ENCODE results near the gene SLC22A17. TPM values are rescaled to one million over a fixed set of nuclear protein-coding genes. Genes with fewer than 3 reads are reported as not detected.

The SLC22A17 gene
- total RNA-seq, 1 donor from 2014 or later: 0.20 TPM

DNA sequence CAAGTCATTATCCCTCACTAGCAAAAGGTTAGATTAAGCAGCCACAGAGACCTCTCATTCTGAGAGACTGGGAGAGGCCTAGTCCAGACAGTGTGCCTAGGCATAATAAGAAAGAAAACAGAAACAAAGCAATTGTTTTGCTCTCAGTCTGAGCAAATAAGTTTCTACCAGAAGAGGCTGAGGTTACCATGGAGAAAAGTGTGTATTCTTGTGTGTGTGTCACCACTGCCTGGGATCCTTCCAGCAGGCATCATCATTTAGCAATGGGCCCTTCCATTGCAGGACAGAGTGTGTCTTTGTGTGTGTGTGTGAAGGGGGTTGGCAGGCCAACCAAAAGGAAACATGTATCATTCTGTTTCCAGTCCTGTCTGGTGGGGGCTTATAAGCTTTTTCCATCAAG, 8.6 kb upstream of the SLC22A17 start:
- ATAC-seq (ENCODE audit: low read depth) (no peak), DNase-seq (no peak)
- no peak overlapping the region for H3K4me3 Mint-ChIP-seq

DNA sequence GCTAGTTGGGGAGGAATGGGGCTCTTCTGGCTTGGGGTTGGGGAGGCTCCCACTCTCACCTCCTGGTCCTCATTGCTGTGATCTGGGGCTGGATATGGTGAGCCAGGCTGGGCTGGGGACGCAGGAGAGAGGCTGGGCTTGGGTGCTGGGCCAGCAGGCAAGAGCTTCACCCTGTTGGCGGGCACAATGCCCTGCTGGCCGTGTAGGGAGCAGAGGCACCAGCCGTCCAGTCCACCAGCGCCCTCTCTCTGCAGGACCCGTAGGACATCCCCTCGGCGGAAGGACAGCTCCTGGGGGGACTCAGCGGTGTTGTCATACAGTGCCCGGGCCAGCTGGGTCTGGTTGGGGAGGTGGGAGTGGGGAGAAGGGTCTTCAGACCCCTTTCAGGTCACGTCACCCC, 7.8 kb upstream of the SLC22A17 start:
- ChIA-PET POLR2A (interaction anchor here (0.5 to 0.6 kb wide), 2 partner anchors 56 to 647 kb away, joined by 4 to 5 read pairs; no protein-coding TSS in a partner anchor), CTCF (no interaction called here)
- Mint-ChIP-seq H3K4me3 (no peak overlapping the region), H3K9me3 (no peaks in the 10 kb centered on the region), H3K27me3 (peaks cover 33% of the 10 kb centered on the region), H3K27ac (no peak overlapping the region), H3K36me3 (ENCODE audit: low read depth) (no peaks in the 10 kb centered on the region), H3K4me1 (no peaks in the 10 kb centered on the region)
- DNase-seq (no peak), ATAC-seq (ENCODE audit: low read depth) (no peak)
- TF ChIP-seq, protein P1, sequence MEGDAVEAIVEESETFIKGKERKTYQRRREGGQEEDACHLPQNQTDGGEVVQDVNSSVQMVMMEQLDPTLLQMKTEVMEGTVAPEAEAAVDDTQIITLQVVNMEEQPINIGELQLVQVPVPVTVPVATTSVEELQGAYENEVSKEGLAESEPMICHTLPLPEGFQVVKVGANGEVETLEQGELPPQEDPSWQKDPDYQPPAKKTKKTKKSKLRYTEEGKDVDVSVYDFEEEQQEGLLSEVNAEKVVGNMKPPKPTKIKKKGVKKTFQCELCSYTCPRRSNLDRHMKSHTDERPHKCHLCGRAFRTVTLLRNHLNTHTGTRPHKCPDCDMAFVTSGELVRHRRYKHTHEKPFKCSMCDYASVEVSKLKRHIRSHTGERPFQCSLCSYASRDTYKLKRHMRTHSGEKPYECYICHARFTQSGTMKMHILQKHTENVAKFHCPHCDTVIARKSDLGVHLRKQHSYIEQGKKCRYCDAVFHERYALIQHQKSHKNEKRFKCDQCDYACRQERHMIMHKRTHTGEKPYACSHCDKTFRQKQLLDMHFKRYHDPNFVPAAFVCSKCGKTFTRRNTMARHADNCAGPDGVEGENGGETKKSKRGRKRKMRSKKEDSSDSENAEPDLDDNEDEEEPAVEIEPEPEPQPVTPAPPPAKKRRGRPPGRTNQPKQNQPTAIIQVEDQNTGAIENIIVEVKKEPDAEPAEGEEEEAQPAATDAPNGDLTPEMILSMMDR (IDR thresholded peaks at IDR 0.05): no peak
- intact Hi-C loops (cut with micrococcal nuclease): no loop called here

More for the DNA sequence above, 8.6 kb upstream of the SLC22A17 start:
- intact Hi-C loops (cut with micrococcal nuclease): no loop called here
- Mint-ChIP-seq H3K36me3 (ENCODE audit: low read depth) (no peaks in the 10 kb centered on the region), H3K4me1 (no peaks in the 10 kb centered on the region), H3K9me3 (no peaks in the 10 kb centered on the region), H3K27ac (no peak overlapping the region), H3K27me3 (peaks cover 29% of the 10 kb centered on the region)
- POLR2A ChIA-PET: no interaction called here
- CTCF ChIA-PET: no interaction called here
- TF ChIP-seq, protein P1 (IDR thresholded peaks at IDR 0.05): no peak

DNA sequence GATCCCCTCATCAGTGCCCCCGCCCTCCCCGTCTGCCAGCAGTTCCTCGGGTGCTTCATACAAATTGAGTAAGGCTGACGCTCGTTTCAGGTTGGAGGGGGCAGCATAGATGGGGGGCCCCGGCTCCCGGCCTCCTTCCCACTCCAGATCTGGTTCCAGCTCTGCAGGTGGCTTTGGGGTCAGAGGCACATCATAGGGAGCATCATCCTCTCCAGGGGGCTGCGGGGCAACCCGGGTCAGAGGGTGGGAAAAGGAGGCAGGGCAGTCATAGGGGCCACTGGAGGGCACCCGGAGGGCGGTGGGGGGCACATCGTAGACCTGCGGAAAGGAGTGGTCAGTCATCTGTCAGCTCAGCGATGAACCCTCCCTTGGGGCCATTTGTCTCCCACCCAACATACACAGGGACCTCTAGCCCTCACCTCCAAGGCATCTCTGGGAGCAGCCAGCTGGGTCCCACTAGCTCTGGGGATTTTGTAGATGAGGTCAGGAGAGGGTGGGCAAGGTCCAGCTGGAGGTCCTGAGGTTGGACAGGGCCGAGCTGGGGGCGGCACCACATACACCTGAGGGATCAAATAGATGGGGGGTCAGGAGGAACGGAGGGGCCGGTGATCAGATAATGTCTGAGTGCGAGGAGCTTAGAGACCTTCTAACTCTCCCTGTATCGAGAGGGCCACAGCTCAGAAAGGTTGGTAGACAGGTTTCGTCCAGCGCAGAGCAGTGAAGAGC, 7.2 kb upstream of the SLC22A17 start:
- POLR2A ChIA-PET: interaction anchor here (0.6 kb wide), 1 partner anchor 647 kb away, joined by 5 read pairs; no protein-coding TSS in a partner anchor
- no peaks in the 10 kb centered on the region for H3K4me1 Mint-ChIP-seq
- CTCF ChIA-PET: no interaction called here
- intact Hi-C loops (cut with micrococcal nuclease): no loop called here
- no peaks in the 10 kb centered on the region for H3K36me3 Mint-ChIP-seq (ENCODE audit: low read depth)
- no peaks in the 10 kb centered on the region for H3K9me3 Mint-ChIP-seq
- H3K27ac Mint-ChIP-seq: no peak overlapping the region
- DNase-seq (no peak), ATAC-seq (ENCODE audit: low read depth) (no peak)
- TF ChIP-seq, protein P1 (IDR thresholded peaks at IDR 0.05): no peak
- peaks cover 36% of the 10 kb centered on the region for H3K27me3 Mint-ChIP-seq
- no peak overlapping the region for H3K4me3 Mint-ChIP-seq

DNA sequence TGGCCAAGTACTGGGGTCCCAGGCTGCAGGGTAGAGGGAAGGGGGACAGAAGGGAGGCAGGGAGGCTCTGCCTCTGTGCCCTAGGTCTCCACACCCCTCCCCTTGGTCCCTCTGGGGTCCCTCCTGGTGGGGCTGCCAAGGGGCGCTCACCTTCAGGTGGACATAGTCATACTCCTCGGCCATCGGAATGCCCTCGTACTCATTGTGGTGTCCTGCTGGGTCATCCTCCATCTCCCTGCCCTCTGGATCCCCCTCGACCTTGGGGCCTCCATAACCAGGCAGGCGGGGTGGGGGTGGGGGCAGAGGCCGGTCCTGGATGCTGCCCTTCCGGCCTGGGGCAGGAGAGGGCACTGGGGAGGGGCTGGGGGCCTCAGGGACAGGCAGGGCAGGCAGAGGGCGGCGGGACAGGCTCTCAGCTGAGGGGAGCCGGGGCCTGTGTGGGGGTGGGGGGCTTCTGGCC, 6.5 kb upstream of the SLC22A17 start:
- Mint-ChIP-seq H3K36me3 (ENCODE audit: low read depth) (no peaks in the 10 kb centered on the region), H3K27me3 (peaks cover 36% of the 10 kb centered on the region), H3K27ac (no peak overlapping the region), H3K4me3 (no peak overlapping the region), H3K9me3 (no peaks in the 10 kb centered on the region), H3K4me1 (no peaks in the 10 kb centered on the region)
- POLR2A ChIA-PET: no interaction called here
- no peak for DNase-seq
- ATAC-seq (ENCODE audit: low read depth): no peak
- CTCF ChIA-PET: no interaction called here
- TF ChIP-seq, protein P1 (IDR thresholded peaks at IDR 0.05): no peak
- intact Hi-C loops (cut with micrococcal nuclease): no loop called here

DNA sequence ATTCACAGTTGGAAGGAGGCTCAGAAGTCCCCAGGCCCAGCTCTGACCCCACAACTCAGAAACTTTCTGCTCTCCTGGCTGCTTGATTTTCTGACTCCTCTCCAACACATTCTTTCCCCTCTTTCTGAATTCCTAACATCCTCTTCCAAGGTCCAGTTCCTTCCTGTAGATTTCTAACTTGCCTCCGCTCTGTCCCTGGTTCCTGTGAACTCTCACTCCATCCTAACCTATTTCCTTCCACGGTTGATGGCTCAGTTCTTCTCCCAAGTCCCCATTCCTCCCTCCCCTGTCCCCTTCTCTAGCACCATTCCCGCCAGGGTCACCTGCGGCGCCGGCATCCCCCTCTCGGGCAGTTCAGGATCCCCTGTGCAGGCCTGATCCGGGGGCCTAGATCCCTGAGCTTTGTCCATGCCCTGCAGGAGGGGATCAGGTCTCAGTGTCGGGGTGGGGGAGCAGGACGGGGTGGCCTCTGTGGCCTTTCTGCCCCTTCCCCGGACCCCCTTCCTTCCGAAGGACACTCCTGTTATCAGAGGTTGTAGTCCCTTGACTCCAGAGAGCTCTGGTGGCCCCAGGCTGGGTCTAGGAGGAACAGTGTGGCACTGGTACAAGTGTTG, 6.0 kb upstream of the SLC22A17 start:
- CTCF ChIA-PET: no interaction called here
- no peak overlapping the region for H3K4me3 Mint-ChIP-seq

More for the DNA sequence above, 6.0 kb upstream of the SLC22A17 start:
- no peak overlapping the region for H3K27ac Mint-ChIP-seq
- ATAC-seq (ENCODE audit: low read depth) (no peak), DNase-seq (no peak)
- peaks cover 38% of the 10 kb centered on the region for H3K27me3 Mint-ChIP-seq
- no peaks in the 10 kb centered on the region for H3K4me1 Mint-ChIP-seq
- H3K36me3 Mint-ChIP-seq (ENCODE audit: low read depth): no peaks in the 10 kb centered on the region
- TF ChIP-seq, protein P1 (IDR thresholded peaks at IDR 0.05): no peak
- intact Hi-C loops (cut with micrococcal nuclease): no loop called here
- POLR2A ChIA-PET: no interaction called here
- no peaks in the 10 kb centered on the region for H3K9me3 Mint-ChIP-seq

All from activated B cell treated with CpG ODN at 0.5 μM for 24 hours (primary cell).